SU-DHL-6 (cell line): ENCODE data around the gene EEF2.
"Not testable (repeated sequence)": the region's sequence is repeated elsewhere in the genome, so short reads cannot be mapped to it uniquely, and the experiment has no call there.

Source experiments
- EZH2phosphoT487 ChIP-seq: fragments of 200-600 bp; sonication (generic), shearing (Covaris generic); conservative IDR thresholded peaks from 2 replicates; pipeline ENCODE4 v1.6.1; 2018; ENCODE audit warnings: mild to moderate bottlenecking, antibody characterized with exemption, low read length, moderate library complexity, mixed read lengths
- TF ChIP-seq, protein P1 (sequence below): fragments of 200-600 bp; sonication (generic); IDR thresholded peaks from one replicate; pipeline ENCODE4 v1.5.1; 2017; ENCODE audit warnings: antibody characterized with exemption, mild to moderate bottlenecking, low read length, moderate library complexity; ENCODE audit not compliant: insufficient read depth, poor library complexity, severe bottlenecking

DNA sequence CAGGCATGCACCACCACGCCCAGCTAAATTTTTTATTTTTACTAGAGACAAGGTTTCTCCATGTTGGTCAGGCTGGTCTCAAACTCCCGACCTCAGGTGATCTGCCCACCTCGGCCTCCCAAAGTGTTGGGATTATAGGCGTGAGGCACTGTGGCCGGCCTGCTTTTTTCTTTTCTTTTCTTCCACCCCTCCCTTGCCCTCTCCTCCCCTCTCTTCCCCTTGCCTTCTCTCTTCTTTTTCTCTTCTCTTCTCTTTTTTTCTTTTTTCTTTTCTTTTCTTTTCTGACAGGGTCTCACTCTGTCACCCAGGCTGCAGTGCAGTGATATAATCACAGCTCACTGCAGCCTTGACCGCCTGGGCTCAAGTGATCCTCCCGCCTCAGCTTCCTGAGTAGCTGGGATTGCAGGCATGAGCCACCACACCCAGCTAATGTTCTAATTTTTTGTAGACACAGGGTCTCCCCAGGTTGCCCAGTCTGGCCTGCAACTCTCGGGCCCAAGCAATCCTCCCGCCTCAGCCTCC lies 32.4 kb downstream of the EEF2 start:
- not testable (repeated sequence) for TF ChIP-seq EZH2phosphoT487
- TF ChIP-seq, protein P1, sequence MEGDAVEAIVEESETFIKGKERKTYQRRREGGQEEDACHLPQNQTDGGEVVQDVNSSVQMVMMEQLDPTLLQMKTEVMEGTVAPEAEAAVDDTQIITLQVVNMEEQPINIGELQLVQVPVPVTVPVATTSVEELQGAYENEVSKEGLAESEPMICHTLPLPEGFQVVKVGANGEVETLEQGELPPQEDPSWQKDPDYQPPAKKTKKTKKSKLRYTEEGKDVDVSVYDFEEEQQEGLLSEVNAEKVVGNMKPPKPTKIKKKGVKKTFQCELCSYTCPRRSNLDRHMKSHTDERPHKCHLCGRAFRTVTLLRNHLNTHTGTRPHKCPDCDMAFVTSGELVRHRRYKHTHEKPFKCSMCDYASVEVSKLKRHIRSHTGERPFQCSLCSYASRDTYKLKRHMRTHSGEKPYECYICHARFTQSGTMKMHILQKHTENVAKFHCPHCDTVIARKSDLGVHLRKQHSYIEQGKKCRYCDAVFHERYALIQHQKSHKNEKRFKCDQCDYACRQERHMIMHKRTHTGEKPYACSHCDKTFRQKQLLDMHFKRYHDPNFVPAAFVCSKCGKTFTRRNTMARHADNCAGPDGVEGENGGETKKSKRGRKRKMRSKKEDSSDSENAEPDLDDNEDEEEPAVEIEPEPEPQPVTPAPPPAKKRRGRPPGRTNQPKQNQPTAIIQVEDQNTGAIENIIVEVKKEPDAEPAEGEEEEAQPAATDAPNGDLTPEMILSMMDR: not testable (repeated sequence)
